ENCODE results near the gene SLC30A1. TPM values are rescaled to one million over a fixed set of nuclear protein-coding genes. Genes with fewer than 3 reads are reported as not detected.

Gene SLC30A1
- total RNA-seq, 4 donors from 2014 or later = 34.1 to 55.5 (median 45.2) TPM

DNA sequence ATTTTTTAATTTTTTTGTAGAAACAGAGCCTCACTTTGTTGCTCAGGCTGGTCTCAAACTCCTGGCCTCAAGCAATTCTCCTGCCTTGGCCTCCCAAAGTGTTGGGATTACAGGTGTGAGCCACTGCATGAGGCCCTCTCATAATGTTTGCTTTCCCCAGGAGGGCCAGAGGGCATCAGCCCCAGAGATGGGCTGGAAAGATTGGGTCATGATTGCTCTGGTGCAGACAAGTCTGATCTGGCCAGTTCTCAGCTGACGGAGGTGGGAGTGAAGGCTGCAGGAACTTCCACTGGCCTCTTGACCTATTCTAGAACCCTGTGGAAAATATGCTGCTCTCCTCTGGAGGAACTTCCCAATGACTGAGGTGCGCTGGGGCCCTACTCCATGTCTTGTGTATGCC lies 43.6 kb downstream of the SLC30A1 start:
- intact Hi-C loops (cut with DNase I; ENCODE audit: low total_unique reads) = no loop called here
- TF ChIP-seq, protein P1, sequence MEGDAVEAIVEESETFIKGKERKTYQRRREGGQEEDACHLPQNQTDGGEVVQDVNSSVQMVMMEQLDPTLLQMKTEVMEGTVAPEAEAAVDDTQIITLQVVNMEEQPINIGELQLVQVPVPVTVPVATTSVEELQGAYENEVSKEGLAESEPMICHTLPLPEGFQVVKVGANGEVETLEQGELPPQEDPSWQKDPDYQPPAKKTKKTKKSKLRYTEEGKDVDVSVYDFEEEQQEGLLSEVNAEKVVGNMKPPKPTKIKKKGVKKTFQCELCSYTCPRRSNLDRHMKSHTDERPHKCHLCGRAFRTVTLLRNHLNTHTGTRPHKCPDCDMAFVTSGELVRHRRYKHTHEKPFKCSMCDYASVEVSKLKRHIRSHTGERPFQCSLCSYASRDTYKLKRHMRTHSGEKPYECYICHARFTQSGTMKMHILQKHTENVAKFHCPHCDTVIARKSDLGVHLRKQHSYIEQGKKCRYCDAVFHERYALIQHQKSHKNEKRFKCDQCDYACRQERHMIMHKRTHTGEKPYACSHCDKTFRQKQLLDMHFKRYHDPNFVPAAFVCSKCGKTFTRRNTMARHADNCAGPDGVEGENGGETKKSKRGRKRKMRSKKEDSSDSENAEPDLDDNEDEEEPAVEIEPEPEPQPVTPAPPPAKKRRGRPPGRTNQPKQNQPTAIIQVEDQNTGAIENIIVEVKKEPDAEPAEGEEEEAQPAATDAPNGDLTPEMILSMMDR (IDR thresholded peaks at IDR 0.05) = no peak
- no peak for TF ChIP-seq POLR2A (IDR thresholded peaks at IDR 0.05)
- no peak for DNase-seq (ENCODE audit: low spot score in 2 of 2)
- WGBS, 2 donors = 87 to 94% methylated on average over 2 of the region's 2 CpGs
- H3K4me3 ChIP-seq (ENCODE audit: low read depth, poor library complexity, severe bottlenecking) = no peak overlapping the region

DNA sequence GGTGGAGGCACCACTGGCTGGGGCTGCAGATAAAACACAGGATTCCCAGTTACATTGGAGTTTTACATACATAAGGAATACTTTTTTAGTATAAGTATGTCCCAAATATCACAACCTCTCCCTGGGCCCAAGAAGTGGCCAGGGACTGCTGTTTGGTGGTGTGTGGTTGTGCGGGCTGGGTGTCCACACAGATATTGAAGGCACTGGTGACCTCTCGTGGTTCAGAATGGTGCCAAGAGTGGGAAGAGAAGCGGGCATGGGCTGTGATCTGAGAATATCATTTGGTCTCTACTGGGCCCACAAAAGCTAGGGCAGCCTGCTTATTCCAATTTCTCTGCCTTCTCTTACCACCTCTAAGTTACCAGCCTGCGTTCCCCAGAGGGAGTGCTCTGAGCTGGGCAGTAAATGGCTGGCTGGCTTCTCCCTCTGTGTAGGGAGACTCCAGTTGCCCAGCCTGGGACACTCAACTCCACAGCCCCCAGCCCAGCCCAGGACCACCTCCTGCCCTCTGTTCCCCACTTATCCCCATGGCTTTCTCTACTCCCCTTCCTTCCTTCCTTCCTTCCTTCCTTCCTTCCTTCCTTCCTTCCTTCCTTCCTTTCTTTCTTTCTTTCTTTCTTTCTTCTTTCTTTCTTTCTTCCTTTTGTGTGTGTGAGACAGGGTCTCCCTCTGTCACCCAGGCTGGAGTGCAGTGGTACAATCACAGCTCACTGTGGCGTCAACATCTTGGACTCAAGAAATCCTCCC lies 44.2 kb downstream of the SLC30A1 start:
- intact Hi-C loops (cut with DNase I; ENCODE audit: low total_unique reads) = no loop called here
- 67 to 92% methylated on average over 5 of the region's 5 CpGs for WGBS, 2 donors
- DNase-seq (ENCODE audit: low spot score in 2 of 2) = no peak
- TF ChIP-seq, protein P1 (IDR thresholded peaks at IDR 0.05) = no peak
- H3K4me3 ChIP-seq (ENCODE audit: low read depth, poor library complexity, severe bottlenecking) = no peak overlapping the region

DNA sequence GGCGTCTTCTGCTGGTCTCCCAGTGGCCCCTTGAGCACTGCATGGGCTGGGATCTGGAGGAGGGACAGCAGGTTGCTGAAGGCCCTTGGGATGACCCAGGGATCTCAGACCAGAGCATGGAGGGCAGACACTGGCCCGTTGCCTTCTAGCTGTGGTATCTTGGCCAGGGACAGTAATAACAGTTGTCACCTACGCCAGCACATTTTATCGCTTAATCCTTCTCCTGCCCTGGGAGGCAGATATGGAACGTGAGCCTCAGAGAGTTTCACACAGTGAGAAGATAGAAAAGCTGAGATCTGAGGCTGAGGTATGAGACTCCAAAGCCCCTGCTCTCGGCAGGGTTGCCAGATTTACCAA lies 46.9 kb downstream of the SLC30A1 start:
- no peak for TF ChIP-seq POLR2A (IDR thresholded peaks at IDR 0.05)
- TF ChIP-seq, protein P1 (IDR thresholded peaks at IDR 0.05) = no peak
- H3K4me3 ChIP-seq (ENCODE audit: low read depth, poor library complexity, severe bottlenecking) = no peak overlapping the region
- intact Hi-C loops (cut with DNase I; ENCODE audit: low total_unique reads) = no loop called here
- DNase-seq (ENCODE audit: low spot score in 2 of 2) = no peak
- 79 to 90% methylated on average over 6 of the region's 6 CpGs for WGBS, 2 donors

DNA sequence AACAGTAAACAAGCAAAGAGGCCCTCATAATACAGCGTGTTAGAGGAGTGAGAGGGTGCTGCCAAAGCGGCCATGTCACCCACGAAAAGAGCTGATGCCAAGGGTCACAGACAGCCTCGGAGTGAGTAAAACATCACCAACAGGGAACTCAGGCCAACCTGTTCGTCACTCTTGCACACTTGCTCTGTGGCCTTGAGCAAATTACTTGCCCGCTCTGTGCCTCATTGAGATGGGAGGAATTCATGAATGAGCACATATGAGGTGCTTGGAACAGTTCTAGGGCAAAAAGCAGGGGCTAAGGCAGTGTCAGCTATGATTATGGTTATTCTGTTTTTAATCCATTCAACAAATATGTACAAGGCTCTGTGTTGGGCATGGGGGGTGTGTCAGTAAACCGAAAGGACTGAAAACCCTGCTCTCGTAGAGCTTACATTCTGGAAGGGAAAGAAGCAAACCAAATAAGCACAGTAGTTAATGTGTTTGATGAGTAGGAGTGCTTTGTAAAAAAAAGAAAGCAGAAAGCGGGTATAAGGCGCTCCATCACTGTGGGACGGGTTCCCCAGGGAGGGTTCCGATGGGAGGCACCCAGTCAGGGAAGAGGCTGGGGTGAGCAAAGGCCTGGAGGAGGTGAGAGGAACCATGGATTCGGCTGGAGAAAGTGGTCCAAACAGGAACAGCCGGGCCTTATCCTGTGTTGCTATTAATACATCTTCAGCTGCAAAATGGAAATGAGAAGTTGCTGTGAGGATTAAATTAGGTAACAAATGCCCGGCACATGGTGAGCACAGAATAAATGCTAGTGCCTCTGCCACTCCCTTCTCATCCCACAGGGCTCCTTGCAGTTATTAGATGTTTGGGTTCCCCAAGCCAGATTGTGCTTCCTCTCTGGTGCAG lies 47.5 kb downstream of the SLC30A1 start:
- no peak for DNase-seq (ENCODE audit: low spot score in 2 of 2)
- TF ChIP-seq POLR2A (IDR thresholded peaks at IDR 0.05) = no peak
- TF ChIP-seq, protein P1 (IDR thresholded peaks at IDR 0.05) = no peak
- WGBS, 2 donors = 72 to 87% methylated on average over 15 of the region's 15 CpGs
- no peak overlapping the region for H3K4me3 ChIP-seq (ENCODE audit: low read depth, poor library complexity, severe bottlenecking)
- intact Hi-C loops (cut with DNase I; ENCODE audit: low total_unique reads) = no loop called here

DNA sequence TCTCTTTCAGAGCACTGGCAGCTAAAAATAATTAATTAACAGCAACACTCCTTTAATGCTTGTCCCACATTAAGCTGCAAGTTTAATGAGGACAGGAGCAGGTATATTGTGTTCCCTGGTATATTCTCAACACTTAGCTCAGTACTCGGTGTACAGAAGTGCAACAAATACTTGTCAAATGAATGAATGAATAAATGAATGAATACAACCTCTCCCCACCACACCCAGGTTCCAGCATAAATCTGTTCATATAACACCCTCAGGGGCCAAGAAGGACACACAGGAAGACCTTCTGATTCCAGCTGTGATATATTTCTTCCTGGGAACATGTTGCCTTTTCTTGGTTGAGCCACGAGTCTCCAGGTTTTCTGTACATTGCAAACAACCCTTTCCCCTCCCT lies 48.9 kb downstream of the SLC30A1 start:
- 36 to 53% methylated on average over 2 of the region's 2 CpGs for WGBS, 2 donors
- intact Hi-C loops (cut with DNase I; ENCODE audit: low total_unique reads) = no loop called here
- TF ChIP-seq, protein P1 (IDR thresholded peaks at IDR 0.05) = no peak
- TF ChIP-seq POLR2A (IDR thresholded peaks at IDR 0.05) = no peak
- DNase-seq (ENCODE audit: low spot score in 2 of 2) = no peak
- H3K4me3 ChIP-seq (ENCODE audit: low read depth, poor library complexity, severe bottlenecking) = no peak overlapping the region

All from lower leg skin (tissue), 4 donors.